Spleen (tissue), 7 donors: ENCODE data around the gene RRAGA.

Experiments
- POLR2A ChIP-seq, 3 donors: fragments of 450-650 bp; IDR thresholded peaks; one replicate each; pipeline ENCODE4 v1.5.1; 2017; ENCODE audit warnings: antibody characterized with exemption in 3 of 3, mild to moderate bottlenecking in 1 of 3
- POLR2AphosphoS5 ChIP-seq, 3 donors: sonication (generic); formaldehyde crosslinking; IDR thresholded peaks; one replicate each; pipeline ENCODE4 v1.5.1; 2017; ENCODE audit warnings: antibody characterized with exemption in 3 of 3
- TF ChIP-seq, protein P1 (sequence below), 11 experiments: fragments of 200-600 bp in 7 of 11; fragments of 450-650 bp in 4 of 11; sonication (generic) in 4 of 11; IDR thresholded peaks in 8 of 11; conservative IDR thresholded peaks in 3 of 11; 1 replicate in 7 of 11; 2 replicates in 4 of 11; pipeline versions ENCODE4 v1.4.0 to v1.8.0; 2016 to 2021; ENCODE audit warnings: antibody characterized with exemption in 11 of 11, inconsistent platforms in 4 of 11, mild to moderate bottlenecking in 1 of 11
- donor health status: DM: no; HTN: no; CAD: no; lungs with moderate emphysema.
- donor health status: DM: no; HTN: no; CAD: no.
- donor health status: DM: no; HTN: no; CAD: no.

GRCh38 chr9:19057033-19057432 lies 7.8 kb downstream of the RRAGA start:
- TF ChIP-seq POLR2A (IDR thresholded peaks at IDR 0.05) (no peak), POLR2AphosphoS5 (IDR thresholded peaks at IDR 0.05) (no peak)
- TF ChIP-seq, protein P1, sequence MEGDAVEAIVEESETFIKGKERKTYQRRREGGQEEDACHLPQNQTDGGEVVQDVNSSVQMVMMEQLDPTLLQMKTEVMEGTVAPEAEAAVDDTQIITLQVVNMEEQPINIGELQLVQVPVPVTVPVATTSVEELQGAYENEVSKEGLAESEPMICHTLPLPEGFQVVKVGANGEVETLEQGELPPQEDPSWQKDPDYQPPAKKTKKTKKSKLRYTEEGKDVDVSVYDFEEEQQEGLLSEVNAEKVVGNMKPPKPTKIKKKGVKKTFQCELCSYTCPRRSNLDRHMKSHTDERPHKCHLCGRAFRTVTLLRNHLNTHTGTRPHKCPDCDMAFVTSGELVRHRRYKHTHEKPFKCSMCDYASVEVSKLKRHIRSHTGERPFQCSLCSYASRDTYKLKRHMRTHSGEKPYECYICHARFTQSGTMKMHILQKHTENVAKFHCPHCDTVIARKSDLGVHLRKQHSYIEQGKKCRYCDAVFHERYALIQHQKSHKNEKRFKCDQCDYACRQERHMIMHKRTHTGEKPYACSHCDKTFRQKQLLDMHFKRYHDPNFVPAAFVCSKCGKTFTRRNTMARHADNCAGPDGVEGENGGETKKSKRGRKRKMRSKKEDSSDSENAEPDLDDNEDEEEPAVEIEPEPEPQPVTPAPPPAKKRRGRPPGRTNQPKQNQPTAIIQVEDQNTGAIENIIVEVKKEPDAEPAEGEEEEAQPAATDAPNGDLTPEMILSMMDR (IDR thresholded peaks at IDR 0.05 in 8 of 11, conservative IDR thresholded peaks at IDR 0.05 in 3 of 11): no peak
